ENCODE measurements around the gene PMEPA1. TPM values are rescaled to one million over a fixed set of nuclear protein-coding genes. Genes with fewer than 3 reads are reported as not detected.

Gene PMEPA1
- total and polyA plus RNA-seq, 4 donors, result 14.3 to 30.5 (median 19.7) TPM

GRCh38 chr20:57656252-57656820 is 53.5 kb downstream of the PMEPA1 start:
- peak in 1 of 6 donors; percentile 0 for DNase-seq (ENCODE audit: low read depth in 4 of 6, low spot score in 6 of 6)
- H3K36me3 ChIP-seq (ENCODE audit: control insufficient read depth, insufficient read depth, low read length), result peaks cover 81% of the 10 kb centered on the region
- 89% methylated on average over 15 of the region's 15 CpGs for WGBS (ENCODE audit: insufficient coverage)
- no peaks in the 10 kb centered on the region for H3K9me3 ChIP-seq (ENCODE audit: control insufficient read depth, insufficient read depth, low read length)
- no peak overlapping the region for H3K27ac ChIP-seq (ENCODE audit: low read depth, low read length)
- H3K4me3 ChIP-seq (ENCODE audit: low read depth, low read length), result no peak overlapping the region
- H3K27me3 ChIP-seq (ENCODE audit: control insufficient read depth, insufficient read depth, low read length), result no peaks in the 10 kb centered on the region
- H3K4me1 ChIP-seq (ENCODE audit: control insufficient read depth, insufficient read depth, low read length), result peaks cover 47% of the 10 kb centered on the region

- Histone ChIP-seq H3K4me3 (ENCODE audit: low read depth, low read length) (no peak overlapping the region), H3K36me3 (ENCODE audit: control insufficient read depth, insufficient read depth, low read length) (peaks cover 82% of the 10 kb centered on the region), H3K27me3 (ENCODE audit: control insufficient read depth, insufficient read depth, low read length) (no peaks in the 10 kb centered on the region), H3K9me3 (ENCODE audit: control insufficient read depth, insufficient read depth, low read length) (no peaks in the 10 kb centered on the region), H3K4me1 (ENCODE audit: control insufficient read depth, insufficient read depth, low read length) (peaks cover 42% of the 10 kb centered on the region), H3K27ac (ENCODE audit: low read depth, low read length) (no peak overlapping the region)
- DNase-seq (ENCODE audit: low read depth in 4 of 6, low spot score in 6 of 6), result peak in 1 of 6 donors; percentile 3
- WGBS (ENCODE audit: insufficient coverage), result 78% methylated on average over 8 of the region's 11 CpGs
Measured at GRCh38 chr20:57655809-57656155, 54.0 kb downstream of the PMEPA1 start.

- DNase-seq (ENCODE audit: low read depth in 4 of 6, low spot score in 6 of 6), result peak in 1 of 6 donors; percentile 6
- Histone ChIP-seq H3K9me3 (ENCODE audit: control insufficient read depth, insufficient read depth, low read length) (no peaks in the 10 kb centered on the region), H3K27ac (ENCODE audit: low read depth, low read length) (no peak overlapping the region), H3K4me3 (ENCODE audit: low read depth, low read length) (no peak overlapping the region), H3K27me3 (ENCODE audit: control insufficient read depth, insufficient read depth, low read length) (no peaks in the 10 kb centered on the region), H3K36me3 (ENCODE audit: control insufficient read depth, insufficient read depth, low read length) (peaks cover 85% of the 10 kb centered on the region), H3K4me1 (ENCODE audit: control insufficient read depth, insufficient read depth, low read length) (peaks cover 40% of the 10 kb centered on the region)
- 78% methylated on average over 21 of the region's 22 CpGs for WGBS (ENCODE audit: insufficient coverage)
Measured at GRCh38 chr20:57654998-57655808, 54.6 kb downstream of the PMEPA1 start.

- WGBS (ENCODE audit: insufficient coverage), result 33% methylated on average over 9 of the region's 12 CpGs
- Histone ChIP-seq H3K4me3 (ENCODE audit: low read depth, low read length) (no peak overlapping the region), H3K36me3 (ENCODE audit: control insufficient read depth, insufficient read depth, low read length) (peaks cover 84% of the 10 kb centered on the region), H3K4me1 (ENCODE audit: control insufficient read depth, insufficient read depth, low read length) (peaks cover 34% of the 10 kb centered on the region), H3K27me3 (ENCODE audit: control insufficient read depth, insufficient read depth, low read length) (no peaks in the 10 kb centered on the region), H3K9me3 (ENCODE audit: control insufficient read depth, insufficient read depth, low read length) (no peaks in the 10 kb centered on the region), H3K27ac (ENCODE audit: low read depth, low read length) (no peak overlapping the region)
- peak in 5 of 6 donors; percentile 36 to 89 (median 45) for DNase-seq (ENCODE audit: low read depth in 4 of 6, low spot score in 6 of 6)
Measured at GRCh38 chr20:57654363-57654997, 55.3 kb downstream of the PMEPA1 start.

- Histone ChIP-seq H3K9me3 (ENCODE audit: control insufficient read depth, insufficient read depth, low read length) (no peaks in the 10 kb centered on the region), H3K36me3 (ENCODE audit: control insufficient read depth, insufficient read depth, low read length) (peaks cover 79% of the 10 kb centered on the region), H3K4me1 (ENCODE audit: control insufficient read depth, insufficient read depth, low read length) (peaks cover 29% of the 10 kb centered on the region), H3K27me3 (ENCODE audit: control insufficient read depth, insufficient read depth, low read length) (no peaks in the 10 kb centered on the region), H3K4me3 (ENCODE audit: low read depth, low read length) (no peak overlapping the region), H3K27ac (ENCODE audit: low read depth, low read length) (no peak overlapping the region)
- whole genome bisulfite sequencing (ENCODE audit: insufficient coverage), result 69% methylated on average over 2 of the region's 5 CpGs
- peak in 2 of 6 donors; percentile 16 to 23 for DNase-seq (ENCODE audit: low read depth in 4 of 6, low spot score in 6 of 6)
Measured at GRCh38 chr20:57653910-57654309, 55.9 kb downstream of the PMEPA1 start.

- peaks cover 75% of the 10 kb centered on the region for H3K36me3 ChIP-seq (ENCODE audit: control insufficient read depth, insufficient read depth, low read length)
- no peak overlapping the region for H3K27ac ChIP-seq (ENCODE audit: low read depth, low read length)
- no peak for DNase-seq (ENCODE audit: low read depth in 4 of 6, low spot score in 6 of 6)
- H3K27me3 ChIP-seq (ENCODE audit: control insufficient read depth, insufficient read depth, low read length), result no peaks in the 10 kb centered on the region
- H3K4me3 ChIP-seq (ENCODE audit: low read depth, low read length), result no peak overlapping the region
- WGBS (ENCODE audit: insufficient coverage), result 93% methylated on average over 8 of the region's 8 CpGs
- H3K4me1 ChIP-seq (ENCODE audit: control insufficient read depth, insufficient read depth, low read length), result peaks cover 28% of the 10 kb centered on the region
- no peaks in the 10 kb centered on the region for H3K9me3 ChIP-seq (ENCODE audit: control insufficient read depth, insufficient read depth, low read length)
Measured at GRCh38 chr20:57653546-57653900, 56.3 kb downstream of the PMEPA1 start.

GRCh38 chr20:57652606-57653545 is 56.9 kb downstream of the PMEPA1 start:
- peaks cover 68% of the 10 kb centered on the region for H3K36me3 ChIP-seq (ENCODE audit: control insufficient read depth, insufficient read depth, low read length)

GRCh38 chr20:57651881-57652605 is 57.8 kb downstream of the PMEPA1 start:
- Histone ChIP-seq H3K27ac (ENCODE audit: low read depth, low read length) (no peak overlapping the region), H3K36me3 (ENCODE audit: control insufficient read depth, insufficient read depth, low read length) (peaks cover 60% of the 10 kb centered on the region), H3K9me3 (ENCODE audit: control insufficient read depth, insufficient read depth, low read length) (no peaks in the 10 kb centered on the region), H3K4me3 (ENCODE audit: low read depth, low read length) (no peak overlapping the region), H3K4me1 (ENCODE audit: control insufficient read depth, insufficient read depth, low read length) (peaks cover 25% of the 10 kb centered on the region), H3K27me3 (ENCODE audit: control insufficient read depth, insufficient read depth, low read length) (no peaks in the 10 kb centered on the region)
- WGBS (ENCODE audit: insufficient coverage), result 93% methylated on average over 41 of the region's 50 CpGs
- DNase-seq (ENCODE audit: low read depth in 4 of 6, low spot score in 6 of 6), result peak in 1 of 6 donors; percentile 0

More at GRCh38 chr20:57652606-57653545, 56.9 kb downstream of the PMEPA1 start:
- WGBS (ENCODE audit: insufficient coverage), result 83% methylated on average over 28 of the region's 28 CpGs
- Histone ChIP-seq H3K27ac (ENCODE audit: low read depth, low read length) (no peak overlapping the region), H3K4me3 (ENCODE audit: low read depth, low read length) (no peak overlapping the region), H3K27me3 (ENCODE audit: control insufficient read depth, insufficient read depth, low read length) (no peaks in the 10 kb centered on the region), H3K4me1 (ENCODE audit: control insufficient read depth, insufficient read depth, low read length) (peaks cover 29% of the 10 kb centered on the region), H3K9me3 (ENCODE audit: control insufficient read depth, insufficient read depth, low read length) (no peaks in the 10 kb centered on the region)
- peak in 1 of 6 donors; percentile 0 for DNase-seq (ENCODE audit: low read depth in 4 of 6, low spot score in 6 of 6)

Data from spinal cord (tissue), 10 donors.